ENCODE measurements around the gene TLE6.
A peak's percentile ranks its signal among the peaks of the same experiment; 100 is the strongest.
"Not testable (repeated sequence)": the region's sequence is repeated elsewhere in the genome, so short reads cannot be mapped to it uniquely, and the experiment has no call there.

TLE6 gene

GRCh38 chr19:2977001-2977745 lies at the start of gene TLE6:
TLE6 (plus strand) TSS chr19:2977564; CDS start chr19:2978234, 670 bp downstream.
- no peaks in the 10 kb centered on the region for H4K20me1 ChIP-seq (ENCODE audit: insufficient read depth, low read length, poor library complexity, severe bottlenecking)
- H3K9ac ChIP-seq (ENCODE audit: low read depth, low read length, poor library complexity, severe bottlenecking) = peak within 1 kb of the TSS; percentile 54
- H3K4me2 ChIP-seq (ENCODE audit: low read depth, low read length, poor library complexity, severe bottlenecking) = peak within 1 kb of the TSS; percentile 85
- no peaks in the 10 kb centered on the region for H3K9me3 ChIP-seq (ENCODE audit: insufficient read depth, low read depth, low read length)
- H2AFZ ChIP-seq (ENCODE audit: low read length) = peak within 1 kb of the TSS; percentile 89
- H3F3A ChIP-seq (ENCODE audit: low read depth) = no peaks in the 10 kb centered on the region; the same call in 1 of the 2 replicates
- H3K9me2 ChIP-seq (replicated peaks; ENCODE audit: low read depth, low read length) = no peaks in the 10 kb centered on the region
- TF ChIP-seq CTCF (conservative IDR thresholded peaks at IDR 0.05; ENCODE audit: low read length) (no peak), EZH2phosphoT487 (IDR thresholded peaks at IDR 0.05; ENCODE audit: borderline replicate concordance) (no peak)
- H3K4me3 ChIP-seq (ENCODE audit: low read length, poor library complexity, severe bottlenecking) = peak within 1 kb of the TSS; percentile 86
- H3K36me3 ChIP-seq (ENCODE audit: insufficient read depth, low read length) = no peaks in the 10 kb centered on the region
- peaks cover 20% of the 10 kb centered on the region for H3K4me1 ChIP-seq (ENCODE audit: insufficient read depth, low read length, poor library complexity, severe bottlenecking)
- no peaks in the 10 kb centered on the region for H3K27me3 ChIP-seq (ENCODE audit: insufficient read depth, low read length, poor library complexity, severe bottlenecking)
- H3K79me2 ChIP-seq (ENCODE audit: insufficient read depth, low read length) = no peaks in the 10 kb centered on the region

GRCh38 chr19:2933490-2933910 lies 43.9 kb upstream of the TLE6 start:
- Histone ChIP-seq H3K4me1 (ENCODE audit: insufficient read depth, low read length, poor library complexity, severe bottlenecking) (no peaks in the 10 kb centered on the region), H3K27me3 (ENCODE audit: insufficient read depth, low read length, poor library complexity, severe bottlenecking) (no peaks in the 10 kb centered on the region), H3K4me2 (ENCODE audit: low read depth, low read length, poor library complexity, severe bottlenecking) (no peak overlapping the region), H3K9ac (ENCODE audit: low read depth, low read length, poor library complexity, severe bottlenecking) (no peak overlapping the region), H3F3A (ENCODE audit: low read depth) (no peaks in the 10 kb centered on the region), H3K36me3 (ENCODE audit: insufficient read depth, low read length) (peaks cover 35% of the 10 kb centered on the region; the same call in 1 of the 2 replicates), H3K9me2 (replicated peaks; ENCODE audit: low read depth, low read length) (no peaks in the 10 kb centered on the region), H3K79me2 (ENCODE audit: insufficient read depth, low read length) (no peaks in the 10 kb centered on the region), H4K20me1 (ENCODE audit: insufficient read depth, low read length, poor library complexity, severe bottlenecking) (no peaks in the 10 kb centered on the region), H3K9me3 (ENCODE audit: insufficient read depth, low read depth, low read length) (peaks cover 24% of the 10 kb centered on the region; the same call in 1 of the 2 replicates), H2AFZ (ENCODE audit: low read length) (no peak overlapping the region), H3K4me3 (ENCODE audit: low read length, poor library complexity, severe bottlenecking) (no peak overlapping the region)
- no peak for TF ChIP-seq CTCF (conservative IDR thresholded peaks at IDR 0.05; ENCODE audit: low read length)
- TF ChIP-seq EZH2phosphoT487 (IDR thresholded peaks at IDR 0.05; ENCODE audit: borderline replicate concordance) = no peak

- not testable (repeated sequence) for H3F3A ChIP-seq (ENCODE audit: low read depth); H3K79me2 ChIP-seq (ENCODE audit: insufficient read depth, low read length); H2AFZ ChIP-seq (ENCODE audit: low read length); H3K4me2 ChIP-seq (ENCODE audit: low read depth, low read length, poor library complexity, severe bottlenecking); H3K27me3 ChIP-seq (ENCODE audit: insufficient read depth, low read length, poor library complexity, severe bottlenecking); H4K20me1 ChIP-seq (ENCODE audit: insufficient read depth, low read length, poor library complexity, severe bottlenecking); H3K9me2 ChIP-seq (replicated peaks; ENCODE audit: low read depth, low read length); H3K9ac ChIP-seq (ENCODE audit: low read depth, low read length, poor library complexity, severe bottlenecking); H3K4me3 ChIP-seq (ENCODE audit: low read length, poor library complexity, severe bottlenecking); H3K4me1 ChIP-seq (ENCODE audit: insufficient read depth, low read length, poor library complexity, severe bottlenecking)
- Histone ChIP-seq H3K9me3 (ENCODE audit: insufficient read depth, low read depth, low read length) (peaks cover 24% of the 10 kb centered on the region; the same call in 1 of the 2 replicates), H3K36me3 (ENCODE audit: insufficient read depth, low read length) (peaks cover 35% of the 10 kb centered on the region; the same call in 1 of the 2 replicates)
Observed at GRCh38 chr19:2935863-2936262, 41.5 kb upstream of the TLE6 start.
